MCF 10A (cell line): ENCODE measurements around the gene ADAMTSL4. TPM values are rescaled to one million over a fixed set of nuclear protein-coding genes. Genes with fewer than 3 reads are reported as not detected.

Source experiments
- BruUV-seq: library from RNA; stranded (reverse); fragments of 400-500 nt; replicated peaks from 2 replicates; lab custom pipeline; 2021; lab: Mats Ljungman, UMichigan
- CTCF ChIA-PET: fragments of 300-600 bp; sonication (Branson Sonifier 250); formaldehyde crosslinking; extraction: SDS; loops from one replicate; lab custom pipeline; 2021; ENCODE audit warnings: antibody characterized with exemption, inconsistent platforms; lab: Yijun Ruan, JAX
- POLR2A ChIA-PET: fragments of 300-600, 350-650 bp; sonication (Branson Sonifier 250); formaldehyde crosslinking; extraction: SDS; loops from one replicate; lab custom pipeline; 2020; ENCODE audit warnings: antibody characterized with exemption, inconsistent platforms; lab: Yijun Ruan, JAX
- DNase-seq: peaks from one replicate; pipeline ENCODE4 v3.0.0-alpha.2; 2018; ENCODE audit not compliant: unreplicated experiment
- H3K27ac Mint-ChIP-seq: one replicate; pipeline ENCODE4 v1.8.0; 2022; ENCODE audit warnings: mild to moderate bottlenecking, low read depth, mixed read lengths; ENCODE audit not compliant: unreplicated experiment
- H3K27me3 Mint-ChIP-seq: one replicate; pipeline ENCODE4 v1.8.0; 2022; ENCODE audit warnings: mixed read lengths; ENCODE audit not compliant: insufficient read depth, unreplicated experiment
- H3K36me3 Mint-ChIP-seq: one replicate; pipeline ENCODE4 v1.8.0; 2022; ENCODE audit warnings: mild to moderate bottlenecking, moderate library complexity, mixed read lengths; ENCODE audit not compliant: insufficient read depth, unreplicated experiment
- H3K4me1 Mint-ChIP-seq: one replicate; pipeline ENCODE4 v1.8.0; 2022; ENCODE audit warnings: mixed read lengths; ENCODE audit not compliant: insufficient read depth, unreplicated experiment
- H3K4me3 Mint-ChIP-seq: one replicate; pipeline ENCODE4 v1.8.0; 2022; ENCODE audit warnings: mild to moderate bottlenecking, moderate library complexity, mixed read lengths; ENCODE audit not compliant: unreplicated experiment
- H3K9me3 Mint-ChIP-seq: one replicate; pipeline ENCODE4 v1.8.0; 2022; ENCODE audit warnings: mixed read lengths; ENCODE audit not compliant: unreplicated experiment
- CTCF ChIP-seq: fragments of 200-600 bp; IDR thresholded peaks from one replicate; pipeline ENCODE4 v1.8.0; 2022; ENCODE audit warnings: antibody characterized with exemption, mild to moderate bottlenecking; ENCODE audit not compliant: unreplicated experiment
- intact Hi-C: fragments of 100-400 bp; cut with micrococcal nuclease; formaldehyde crosslinking; loops from 2 replicates; pipeline ENCODE4 v1.14.1; 2022
- total RNA-seq: library from RNA; stranded (reverse); gene quantifications from 2 replicates; pipeline ENCODE4 v1.2.3, GENCODE V29; 2022

ADAMTSL4 gene
- total RNA-seq, 1 experiment from 2014 or later: 9.6 TPM

DNA sequence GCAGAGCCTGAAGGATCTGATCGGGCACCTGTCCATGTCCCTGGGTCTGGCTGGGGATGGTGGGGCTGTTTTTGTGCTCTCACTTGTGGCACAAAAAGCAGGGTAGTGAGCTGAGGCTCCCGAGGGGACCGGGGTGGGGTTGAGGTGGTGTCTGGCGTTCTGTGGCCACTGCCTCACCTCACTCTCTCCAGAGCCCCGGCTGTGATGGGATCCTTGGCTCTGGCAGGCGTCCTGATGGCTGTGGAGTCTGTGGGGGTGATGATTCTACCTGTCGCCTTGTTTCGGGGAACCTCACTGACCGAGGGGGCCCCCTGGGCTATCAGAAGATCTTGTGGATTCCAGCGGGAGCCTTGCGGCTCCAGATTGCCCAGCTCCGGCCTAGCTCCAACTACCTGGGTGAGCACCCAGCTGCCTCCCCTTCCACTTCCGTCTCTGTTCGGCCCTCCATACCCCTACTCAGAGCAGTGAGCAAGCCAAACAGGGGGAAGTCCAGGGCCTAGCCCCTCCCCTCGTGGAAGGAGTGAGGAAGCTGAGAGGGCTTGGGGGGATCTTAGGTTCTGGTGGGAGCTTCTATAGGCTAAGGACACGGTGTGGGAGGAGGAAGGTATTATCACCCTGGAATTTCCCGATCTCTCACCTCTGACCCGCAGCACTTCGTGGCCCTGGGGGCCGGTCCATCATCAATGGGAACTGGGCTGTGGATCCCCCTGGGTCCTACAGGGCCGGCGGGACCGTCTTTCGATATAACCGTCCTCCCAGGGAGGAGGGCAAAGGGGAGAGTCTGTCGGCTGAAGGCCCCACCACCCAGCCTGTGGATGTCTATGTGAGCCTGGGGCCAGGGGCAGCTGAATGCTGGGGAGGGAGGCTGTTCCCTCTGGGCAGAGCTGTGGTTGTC, 7.0 kb downstream of the ADAMTSL4 start:
- CTCF ChIA-PET: interaction anchor here (0.5 to 1.0 kb wide), 7 partner anchors 60 to 424 kb away, joined by 3 read pairs; no protein-coding TSS in a partner anchor
- H3K27me3 Mint-ChIP-seq: no peaks in the 10 kb centered on the region
- peaks cover 32% of the 10 kb centered on the region for H3K4me1 Mint-ChIP-seq
- no TSS peak for BruUV-seq
- intact Hi-C loops: no loop called here
- peaks cover 67% of the 10 kb centered on the region for H3K36me3 Mint-ChIP-seq
- TF ChIP-seq CTCF: no peak
- H3K27ac Mint-ChIP-seq: no peak overlapping the region
- no peaks in the 10 kb centered on the region for H3K9me3 Mint-ChIP-seq
- POLR2A ChIA-PET: interaction anchor here (27.7 kb wide), 1 partner anchor 15 kb away, joined by 1801 read pairs; the partner anchor contains the start of gene MCL1
- DNase-seq: no peak
- no peak overlapping the region for H3K4me3 Mint-ChIP-seq

GRCh38 chr1:150557065-150557600, 7.9 kb downstream of the ADAMTSL4 start:
- CTCF ChIA-PET: interaction anchor here (0.7 to 9.8 kb wide), 4 partner anchors 61 to 282 kb away, joined by 3 to 203 read pairs (median 3); no protein-coding TSS in a partner anchor

DNA sequence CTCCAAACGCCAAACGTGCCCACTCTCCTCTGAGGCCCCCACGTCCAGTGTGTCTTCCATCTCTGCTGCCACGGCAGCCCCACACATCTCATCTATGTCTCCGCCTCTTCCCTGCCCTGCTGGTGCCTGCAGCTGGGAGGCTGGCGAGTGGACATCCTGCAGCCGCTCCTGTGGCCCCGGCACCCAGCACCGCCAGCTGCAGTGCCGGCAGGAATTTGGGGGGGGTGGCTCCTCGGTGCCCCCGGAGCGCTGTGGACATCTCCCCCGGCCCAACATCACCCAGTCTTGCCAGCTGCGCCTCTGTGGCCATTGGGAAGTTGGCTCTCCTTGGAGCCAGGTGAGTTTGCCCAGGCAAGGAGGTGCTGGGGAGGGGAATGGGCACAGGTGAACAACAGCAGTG, 8.6 kb downstream of the ADAMTSL4 start:
- ChIA-PET POLR2A (interaction anchor here (1.0 to 27.7 kb wide), 3 partner anchors 1 to 70 kb away, joined by 4 to 1801 read pairs (median 1801); partner anchors contain the start of genes ADAMTSL4 and MCL1), CTCF (interaction anchor here (0.7 to 9.8 kb wide), 6 partner anchors 20 to 423 kb away, joined by 3 to 203 read pairs (median 4); no protein-coding TSS in a partner anchor)
- peaks cover 68% of the 10 kb centered on the region for H3K36me3 Mint-ChIP-seq

More at GRCh38 chr1:150557065-150557600, 7.9 kb downstream of the ADAMTSL4 start:
- TF ChIP-seq CTCF: no peak
- intact Hi-C loops: no loop called here
- H3K27ac Mint-ChIP-seq: no peak overlapping the region
- BruUV-seq: no TSS peak
- H3K36me3 Mint-ChIP-seq: peaks cover 74% of the 10 kb centered on the region
- peaks cover 36% of the 10 kb centered on the region for H3K4me1 Mint-ChIP-seq
- POLR2A ChIA-PET: interaction anchor here (27.7 kb wide), 1 partner anchor 14 kb away, joined by 1801 read pairs; the partner anchor contains the start of gene MCL1
- H3K27me3 Mint-ChIP-seq: no peaks in the 10 kb centered on the region
- no peak overlapping the region for H3K4me3 Mint-ChIP-seq
- no peak for DNase-seq
- no peaks in the 10 kb centered on the region for H3K9me3 Mint-ChIP-seq

More for the DNA sequence above, 8.6 kb downstream of the ADAMTSL4 start:
- Mint-ChIP-seq H3K27ac (no peak overlapping the region), H3K27me3 (no peaks in the 10 kb centered on the region), H3K4me3 (no peak overlapping the region), H3K9me3 (no peaks in the 10 kb centered on the region), H3K4me1 (peaks cover 36% of the 10 kb centered on the region)
- no peak for DNase-seq
- intact Hi-C loops: no loop called here
- no TSS peak for BruUV-seq
- TF ChIP-seq CTCF: no peak
